Stimulated activated CD8-positive, alpha-beta memory T cell treated with anti-CD3 and anti-CD28 coated beads, Interleukin-2, amount 100 ng/mL, for 1 hour (primary cell): Measurements from ENCODE around the gene ZNF606.
A peak's percentile ranks its signal among the peaks of the same experiment; 100 is the strongest.

Source experiments
- DNase-seq, 2 donors: peaks; one replicate each; pipeline ENCODE4 v3.0.0-alpha.2; 2020; ENCODE audit warnings: low read depth in 2 of 2

The ZNF606 gene

GRCh38 chr19:58002384-58003173 is at the start of gene ZNF606:
Gene ZNF606, minus strand, starts transcription at chr19:58002820. Its CDS starts 1,501 bp downstream, at chr19:58001319.
- DNase-seq = peak; percentile 63 to 71

- no peak for DNase-seq
These were observed 49.6 kb upstream of the ZNF606 start for GRCh38 chr19:58052256-58052655.

GRCh38 chr19:58047672-58048071 is 45.1 kb upstream of the ZNF606 start:
- no peak for DNase-seq

GRCh38 chr19:58046856-58047255 is 44.2 kb upstream of the ZNF606 start:
- no peak for DNase-seq

- DNase-seq = no peak
These were observed 42.9 kb upstream of the ZNF606 start for GRCh38 chr19:58045411-58046050.

GRCh38 chr19:58044886-58045285 is 42.3 kb upstream of the ZNF606 start:
- no peak for DNase-seq

- DNase-seq = no peak
These were observed 41.8 kb upstream of the ZNF606 start for GRCh38 chr19:58044391-58044790.

GRCh38 chr19:58042495-58043340 is 40.1 kb upstream of the ZNF606 start:
- DNase-seq = no peak

GRCh38 chr19:58040751-58041525 is 38.3 kb upstream of the ZNF606 start:
- DNase-seq = no peak

GRCh38 chr19:58038688-58039204 is 36.1 kb upstream of the ZNF606 start:
- no peak for DNase-seq

- no peak for DNase-seq
These were observed 35.5 kb upstream of the ZNF606 start for GRCh38 chr19:58037927-58038687.

GRCh38 chr19:58035863-58036262 is 33.2 kb upstream of the ZNF606 start:
- DNase-seq = no peak

- no peak for DNase-seq
These were observed 31.8 kb upstream of the ZNF606 start for GRCh38 chr19:58034477-58034793.

- DNase-seq = peak in 1 of 2 donors; percentile 12
These were observed 31.3 kb upstream of the ZNF606 start, which contains the start of gene ZSCAN1 for GRCh38 chr19:58033741-58034476. Gene ZSCAN1, plus strand, starts transcription at chr19:58034025. Its CDS starts 3,812 bp downstream, at chr19:58037837.

- DNase-seq = no peak
These were observed 22.0 kb upstream of the ZNF606 start for GRCh38 chr19:58024661-58025060.

GRCh38 chr19:58022283-58022660 is 19.7 kb upstream of the ZNF606 start:
- no peak for DNase-seq

GRCh38 chr19:58021541-58022282 is 19.1 kb upstream of the ZNF606 start:
- DNase-seq = no peak

- no peak for DNase-seq
These were observed 17.5 kb upstream of the ZNF606 start for GRCh38 chr19:58020129-58020528.

- DNase-seq = no peak
These were observed 11.5 kb upstream of the ZNF606 start for GRCh38 chr19:58014141-58014540.
